HTERT RPE-1 (cell line): ENCODE measurements around the gene C1QTNF8.

Experiments
- in situ Hi-C: fragments of 300-500 bp; cut with MboI; formaldehyde crosslinking; loops from 4 replicates; pipeline ENCODE4 v1.14.3; 2020; ENCODE audit warnings: low sequenced_read_pairs

The C1QTNF8 gene

GRCh38 chr16:1063728-1064127, 32.3 kb downstream of the C1QTNF8 start:
- in situ Hi-C loops = no loop called here

GRCh38 chr16:1062895-1063294, 33.1 kb downstream of the C1QTNF8 start:
- in situ Hi-C loops = no loop called here

GRCh38 chr16:1061769-1062505, 34.1 kb downstream of the C1QTNF8 start:
- in situ Hi-C loops = no loop called here

- in situ Hi-C loops = no loop called here
Observed at GRCh38 chr16:1060416-1061340, 35.4 kb downstream of the C1QTNF8 start.

GRCh38 chr16:1059310-1059709, 36.7 kb downstream of the C1QTNF8 start:
- in situ Hi-C loops = no loop called here

- in situ Hi-C loops = no loop called here
Observed at GRCh38 chr16:1058216-1058615, 37.8 kb downstream of the C1QTNF8 start.

- in situ Hi-C loops = no loop called here
Observed at GRCh38 chr16:1057252-1057932, 38.7 kb downstream of the C1QTNF8 start.

- in situ Hi-C loops = no loop called here
Observed at GRCh38 chr16:1056196-1056595, 39.8 kb downstream of the C1QTNF8 start.

GRCh38 chr16:1055557-1055924, 40.5 kb downstream of the C1QTNF8 start:
- in situ Hi-C loops = no loop called here

GRCh38 chr16:1054660-1055556, 41.1 kb downstream of the C1QTNF8 start:
- in situ Hi-C loops = no loop called here

GRCh38 chr16:1053700-1054368, 42.2 kb downstream of the C1QTNF8 start:
- in situ Hi-C loops = no loop called here

GRCh38 chr16:1053121-1053521, 42.9 kb downstream of the C1QTNF8 start:
- in situ Hi-C loops = no loop called here

GRCh38 chr16:1052721-1053120, 43.3 kb downstream of the C1QTNF8 start:
- in situ Hi-C loops = no loop called here

- in situ Hi-C loops = no loop called here
Observed at GRCh38 chr16:1051446-1051845, 44.6 kb downstream of the C1QTNF8 start.

GRCh38 chr16:1050921-1051320, 45.1 kb downstream of the C1QTNF8 start:
- in situ Hi-C loops = no loop called here

- in situ Hi-C loops = no loop called here
Observed at GRCh38 chr16:1050516-1050915, 45.5 kb downstream of the C1QTNF8 start.

- in situ Hi-C loops = no loop called here
Observed at GRCh38 chr16:1049976-1050247, 46.1 kb downstream of the C1QTNF8 start.

GRCh38 chr16:1049113-1049975, 46.7 kb downstream of the C1QTNF8 start:
- in situ Hi-C loops = no loop called here

GRCh38 chr16:1048442-1049112, 47.5 kb downstream of the C1QTNF8 start:
- in situ Hi-C loops = no loop called here
